ENCODE results near the gene HOXB1. TPM values are rescaled to one million over a fixed set of nuclear protein-coding genes. Genes with fewer than 3 reads are reported as not detected.

HOXB1 gene
- total and polyA plus RNA-seq, 2 experiments from 2014 or later, result not detected

DNA sequence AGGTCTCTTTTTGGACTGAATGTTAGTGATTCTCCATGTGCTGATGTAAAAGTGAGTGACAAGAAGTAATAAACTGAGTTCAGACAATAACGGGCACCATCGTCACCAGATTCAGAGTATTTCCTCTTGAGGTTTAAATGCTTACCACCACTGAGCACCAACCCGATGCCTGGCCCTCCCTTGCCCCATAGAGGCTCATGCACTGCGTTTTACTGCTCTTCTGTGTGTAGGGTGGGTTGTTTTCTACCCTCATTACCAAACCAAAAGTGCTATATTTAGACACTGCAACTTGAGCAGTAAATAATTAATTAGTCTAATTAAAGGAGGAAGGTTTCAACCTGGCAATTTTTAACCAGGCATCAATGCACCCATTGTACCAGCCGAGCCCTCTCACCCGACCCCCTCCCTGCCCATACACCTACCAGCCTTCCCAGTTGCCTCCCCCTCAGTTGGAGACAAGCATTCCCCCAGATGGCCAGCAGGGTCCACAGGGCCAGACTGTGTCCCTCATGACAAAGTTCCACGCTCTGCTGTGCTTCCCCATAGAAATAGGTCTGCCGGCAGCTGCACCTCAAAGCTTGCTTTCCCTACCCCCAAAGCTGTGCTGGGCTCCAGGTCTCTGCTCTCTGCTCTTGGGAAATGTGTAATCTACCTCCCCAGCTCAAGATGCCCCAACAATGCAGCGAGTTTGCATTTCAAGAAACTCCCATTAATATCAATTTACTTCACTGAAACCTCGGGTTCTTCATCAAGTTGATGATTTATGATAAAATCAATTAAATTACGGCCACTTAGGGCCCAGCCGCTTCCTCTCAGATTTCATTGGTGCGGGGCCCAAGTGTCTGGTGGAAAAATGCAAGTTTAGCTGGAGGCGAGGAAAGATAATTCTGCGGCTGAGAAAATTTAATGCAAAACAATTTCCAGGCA is 31.3 kb upstream of the HOXB1 start:
- Histone ChIP-seq H3K4me3 (no peak overlapping the region), H3F3A (replicated peaks; ENCODE audit: low read depth) (peaks cover 61% of the 10 kb centered on the region), H4K20me1 (replicated peaks; ENCODE audit: insufficient read depth) (peaks cover 66% of the 10 kb centered on the region), H3K27me3 (ENCODE audit: insufficient read depth) (peaks cover 100% of the 10 kb centered on the region), H3K79me2 (replicated peaks; ENCODE audit: insufficient read depth) (no peaks in the 10 kb centered on the region), H2AFZ (no peak overlapping the region), H3K4me2 (no peak overlapping the region; the same call in 1 of the 2 replicates), H3K27ac (ENCODE audit: low read depth) (no peak overlapping the region), H3K36me3 (ENCODE audit: insufficient read depth) (no peaks in the 10 kb centered on the region), H3K9me2 (ENCODE audit: insufficient read depth) (no peaks in the 10 kb centered on the region), H3K4me1 (ENCODE audit: insufficient read depth) (peaks cover 53% of the 10 kb centered on the region)
- peaks cover 68% of the 10 kb centered on the region for H3K27me3 Mint-ChIP-seq (ENCODE audit: insufficient read depth, low read depth, poor library complexity)
- TF ChIP-seq CREB1 (CRISPR knock-in tag; IDR thresholded peaks at IDR 0.05; ENCODE audit: low read depth), result no peak
- peak; percentile 88 for TF ChIP-seq EZH2 (IDR thresholded peaks at IDR 0.05; ENCODE audit: low read depth, unreplicated experiment)
- TF ChIP-seq, protein P1, sequence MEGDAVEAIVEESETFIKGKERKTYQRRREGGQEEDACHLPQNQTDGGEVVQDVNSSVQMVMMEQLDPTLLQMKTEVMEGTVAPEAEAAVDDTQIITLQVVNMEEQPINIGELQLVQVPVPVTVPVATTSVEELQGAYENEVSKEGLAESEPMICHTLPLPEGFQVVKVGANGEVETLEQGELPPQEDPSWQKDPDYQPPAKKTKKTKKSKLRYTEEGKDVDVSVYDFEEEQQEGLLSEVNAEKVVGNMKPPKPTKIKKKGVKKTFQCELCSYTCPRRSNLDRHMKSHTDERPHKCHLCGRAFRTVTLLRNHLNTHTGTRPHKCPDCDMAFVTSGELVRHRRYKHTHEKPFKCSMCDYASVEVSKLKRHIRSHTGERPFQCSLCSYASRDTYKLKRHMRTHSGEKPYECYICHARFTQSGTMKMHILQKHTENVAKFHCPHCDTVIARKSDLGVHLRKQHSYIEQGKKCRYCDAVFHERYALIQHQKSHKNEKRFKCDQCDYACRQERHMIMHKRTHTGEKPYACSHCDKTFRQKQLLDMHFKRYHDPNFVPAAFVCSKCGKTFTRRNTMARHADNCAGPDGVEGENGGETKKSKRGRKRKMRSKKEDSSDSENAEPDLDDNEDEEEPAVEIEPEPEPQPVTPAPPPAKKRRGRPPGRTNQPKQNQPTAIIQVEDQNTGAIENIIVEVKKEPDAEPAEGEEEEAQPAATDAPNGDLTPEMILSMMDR (conservative IDR thresholded peaks at IDR 0.05; ENCODE audit: low read depth in 2 of 2), result peak in 1 of 2 experiments; percentile 29; a peak in 2 of 4 replicates
- no peaks in the 10 kb centered on the region for H3K36me3 Mint-ChIP-seq (ENCODE audit: low read depth)
- no peaks in the 10 kb centered on the region; the same call in 2 of the 3 replicates for H3K9me3 Mint-ChIP-seq
- H3K4me3 Mint-ChIP-seq, result no peak overlapping the region
- H3K4me1 Mint-ChIP-seq, result peaks cover 18% of the 10 kb centered on the region
- DNase-seq (ENCODE audit: low spot score), result no peak
- no peak overlapping the region for H3K27ac Mint-ChIP-seq
- ATAC-seq, result peak; percentile 7; the same call in 2 of the 3 replicates

DNA sequence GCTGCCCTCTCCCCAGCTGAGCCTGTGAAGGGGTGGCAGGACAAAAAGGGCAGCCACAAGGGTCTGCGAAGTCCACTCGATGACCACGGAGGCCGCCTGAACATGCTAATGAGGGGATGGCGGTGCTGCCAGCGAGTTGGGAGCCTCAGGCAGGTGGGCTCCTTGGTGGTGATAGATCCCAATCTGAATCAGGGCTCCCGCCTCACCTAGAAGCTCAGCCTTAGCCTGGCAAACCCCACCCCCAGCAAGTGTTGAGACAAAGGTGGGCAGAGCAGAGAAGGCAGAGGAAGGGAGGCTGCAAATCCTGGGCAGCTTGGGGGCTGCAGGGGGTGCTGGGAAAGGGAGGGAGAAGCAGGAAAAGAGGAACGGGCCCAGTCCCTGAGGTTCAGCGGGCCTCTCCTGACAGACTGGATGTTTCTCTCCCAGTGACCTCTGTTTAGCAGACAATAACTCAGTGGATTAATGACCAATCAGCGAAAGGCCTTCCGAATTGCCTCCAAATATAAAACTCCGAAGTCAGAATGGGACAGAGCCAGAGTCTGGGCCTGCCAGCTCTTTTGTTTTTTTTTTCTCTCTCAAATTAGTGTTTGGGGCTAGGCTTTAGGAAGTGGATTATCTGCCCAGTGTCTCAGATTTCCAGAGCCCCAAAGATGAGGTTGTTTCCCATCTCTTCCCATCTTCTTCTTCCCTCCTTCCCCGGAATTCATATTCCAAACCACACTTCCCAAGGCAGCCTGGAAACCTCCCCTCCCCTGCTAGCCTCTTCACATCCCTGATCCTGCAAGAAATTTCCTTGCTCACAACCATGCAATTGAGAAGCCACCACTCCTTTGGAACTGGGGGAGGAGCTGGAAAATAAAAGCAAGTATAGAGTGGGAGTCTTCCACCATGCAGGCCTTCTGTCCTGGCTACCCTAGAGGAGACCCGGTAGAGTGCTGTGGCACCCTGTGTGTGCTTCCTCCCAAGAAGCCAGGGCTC is 29.3 kb upstream of the HOXB1 start:
- Mint-ChIP-seq H3K9me3 (no peaks in the 10 kb centered on the region; the same call in 2 of the 3 replicates), H3K4me1 (peaks cover 23% of the 10 kb centered on the region), H3K27ac (no peak overlapping the region), H3K36me3 (ENCODE audit: low read depth) (no peaks in the 10 kb centered on the region), H3K4me3 (no peak overlapping the region), H3K27me3 (ENCODE audit: insufficient read depth, low read depth, poor library complexity) (peaks cover 87% of the 10 kb centered on the region)
- DNase-seq (ENCODE audit: low spot score), result no peak
- Histone ChIP-seq H3K4me1 (ENCODE audit: insufficient read depth) (peaks cover 47% of the 10 kb centered on the region), H3F3A (replicated peaks; ENCODE audit: low read depth) (peaks cover 53% of the 10 kb centered on the region), H3K27me3 (ENCODE audit: insufficient read depth) (peaks cover 100% of the 10 kb centered on the region), H3K4me3 (0 out of 2 replicates have a peak overlapping the region, but pooled peaks have one; percentile 30), H3K9me2 (ENCODE audit: insufficient read depth) (no peaks in the 10 kb centered on the region), H3K27ac (ENCODE audit: low read depth) (no peak overlapping the region), H4K20me1 (replicated peaks; ENCODE audit: insufficient read depth) (peaks cover 67% of the 10 kb centered on the region), H3K36me3 (ENCODE audit: insufficient read depth) (no peaks in the 10 kb centered on the region), H3K4me2 (peak overlapping the region; percentile 67), H2AFZ (no peak overlapping the region), H3K79me2 (replicated peaks; ENCODE audit: insufficient read depth) (no peaks in the 10 kb centered on the region)
- TF ChIP-seq CREB1 (CRISPR knock-in tag; IDR thresholded peaks at IDR 0.05; ENCODE audit: low read depth) (no peak), EZH2 (IDR thresholded peaks at IDR 0.05; ENCODE audit: low read depth, unreplicated experiment) (peak; percentile 67), STAT1 (IDR thresholded peaks at IDR 0.05; ENCODE audit: unreplicated experiment) (no peak), ZNF114 (CRISPR knock-in tag; IDR thresholded peaks at IDR 0.05) (no peak)
- TF ChIP-seq, protein P2, sequence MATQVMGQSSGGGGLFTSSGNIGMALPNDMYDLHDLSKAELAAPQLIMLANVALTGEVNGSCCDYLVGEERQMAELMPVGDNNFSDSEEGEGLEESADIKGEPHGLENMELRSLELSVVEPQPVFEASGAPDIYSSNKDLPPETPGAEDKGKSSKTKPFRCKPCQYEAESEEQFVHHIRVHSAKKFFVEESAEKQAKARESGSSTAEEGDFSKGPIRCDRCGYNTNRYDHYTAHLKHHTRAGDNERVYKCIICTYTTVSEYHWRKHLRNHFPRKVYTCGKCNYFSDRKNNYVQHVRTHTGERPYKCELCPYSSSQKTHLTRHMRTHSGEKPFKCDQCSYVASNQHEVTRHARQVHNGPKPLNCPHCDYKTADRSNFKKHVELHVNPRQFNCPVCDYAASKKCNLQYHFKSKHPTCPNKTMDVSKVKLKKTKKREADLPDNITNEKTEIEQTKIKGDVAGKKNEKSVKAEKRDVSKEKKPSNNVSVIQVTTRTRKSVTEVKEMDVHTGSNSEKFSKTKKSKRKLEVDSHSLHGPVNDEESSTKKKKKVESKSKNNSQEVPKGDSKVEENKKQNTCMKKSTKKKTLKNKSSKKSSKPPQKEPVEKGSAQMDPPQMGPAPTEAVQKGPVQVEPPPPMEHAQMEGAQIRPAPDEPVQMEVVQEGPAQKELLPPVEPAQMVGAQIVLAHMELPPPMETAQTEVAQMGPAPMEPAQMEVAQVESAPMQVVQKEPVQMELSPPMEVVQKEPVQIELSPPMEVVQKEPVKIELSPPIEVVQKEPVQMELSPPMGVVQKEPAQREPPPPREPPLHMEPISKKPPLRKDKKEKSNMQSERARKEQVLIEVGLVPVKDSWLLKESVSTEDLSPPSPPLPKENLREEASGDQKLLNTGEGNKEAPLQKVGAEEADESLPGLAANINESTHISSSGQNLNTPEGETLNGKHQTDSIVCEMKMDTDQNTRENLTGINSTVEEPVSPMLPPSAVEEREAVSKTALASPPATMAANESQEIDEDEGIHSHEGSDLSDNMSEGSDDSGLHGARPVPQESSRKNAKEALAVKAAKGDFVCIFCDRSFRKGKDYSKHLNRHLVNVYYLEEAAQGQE (IDR thresholded peaks at IDR 0.05; ENCODE audit: unreplicated experiment), result no peak
- TF ChIP-seq, protein P1 (conservative IDR thresholded peaks at IDR 0.05; ENCODE audit: low read depth in 2 of 2), result 0 out of 4 replicates have a peak, but pooled peaks of 1 of the 2 experiments have one; percentile 2
- ATAC-seq, result no peak

Data from GM23338 (cell line).